HG03571 (cell line): Measurements from ENCODE around the gene COL5A1.

Experiments used
- ATAC-seq: cut with Tn5 transposase; IDR thresholded peaks from one replicate; pipeline ENCODE4 v1.9.1; 2021; ENCODE audit not compliant: unreplicated experiment

COL5A1 gene

GRCh38 chr9:134782921-134783698, 141.5 kb downstream of the COL5A1 start:
- ATAC-seq, result no peak

- ATAC-seq, result no peak
Observed at GRCh38 chr9:134783699-134784039, 142.1 kb downstream of the COL5A1 start.

GRCh38 chr9:134784577-134785305, 143.1 kb downstream of the COL5A1 start:
- ATAC-seq, result no peak

GRCh38 chr9:134785325-134786108, 143.9 kb downstream of the COL5A1 start:
- ATAC-seq, result no peak

GRCh38 chr9:134787601-134788531, 146.3 kb downstream of the COL5A1 start:
- no peak for ATAC-seq

- no peak for ATAC-seq
Observed at GRCh38 chr9:134789168-134789567, 147.6 kb downstream of the COL5A1 start.

DNA sequence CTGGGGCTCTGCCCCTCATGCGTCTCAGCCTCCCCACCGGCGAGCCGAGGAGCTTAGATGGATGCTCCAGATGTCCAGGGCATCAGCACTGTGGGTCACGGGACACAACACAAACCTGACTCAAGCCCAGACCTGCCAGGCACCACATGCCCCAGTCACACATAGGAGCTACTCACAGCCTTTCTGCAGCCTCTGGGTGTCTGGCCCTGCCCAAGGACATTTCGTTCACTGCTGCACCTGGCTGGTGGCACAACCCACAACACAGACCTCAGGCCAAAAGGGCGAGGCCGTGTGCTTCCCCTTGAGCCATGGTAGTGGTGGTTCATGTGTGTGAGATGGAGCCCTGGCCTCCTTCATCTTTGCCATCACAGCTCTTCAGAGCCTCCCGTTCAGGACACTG, 149.4 kb downstream of the COL5A1 start:
- ATAC-seq, result no peak

DNA sequence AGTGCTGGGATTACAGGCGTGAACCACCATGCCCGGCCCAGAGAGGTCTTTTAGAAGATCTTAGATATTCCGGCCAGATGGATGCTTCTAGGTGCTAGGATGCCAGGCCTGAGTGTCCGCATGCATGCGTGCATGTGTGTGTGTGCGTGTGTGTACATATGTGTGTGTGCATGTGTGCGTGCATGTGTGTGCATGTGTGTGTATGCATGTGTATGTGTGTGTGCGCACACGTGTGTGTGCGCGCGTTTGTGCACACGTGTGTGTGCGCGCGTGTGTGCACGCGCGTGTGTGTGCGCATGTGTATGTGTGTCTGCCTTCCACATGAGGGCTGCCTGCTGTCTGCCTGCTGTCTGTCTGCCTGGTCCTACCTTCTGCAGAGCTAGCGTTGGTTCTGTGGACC, 151.0 kb downstream of the COL5A1 start:
- no peak for ATAC-seq

DNA sequence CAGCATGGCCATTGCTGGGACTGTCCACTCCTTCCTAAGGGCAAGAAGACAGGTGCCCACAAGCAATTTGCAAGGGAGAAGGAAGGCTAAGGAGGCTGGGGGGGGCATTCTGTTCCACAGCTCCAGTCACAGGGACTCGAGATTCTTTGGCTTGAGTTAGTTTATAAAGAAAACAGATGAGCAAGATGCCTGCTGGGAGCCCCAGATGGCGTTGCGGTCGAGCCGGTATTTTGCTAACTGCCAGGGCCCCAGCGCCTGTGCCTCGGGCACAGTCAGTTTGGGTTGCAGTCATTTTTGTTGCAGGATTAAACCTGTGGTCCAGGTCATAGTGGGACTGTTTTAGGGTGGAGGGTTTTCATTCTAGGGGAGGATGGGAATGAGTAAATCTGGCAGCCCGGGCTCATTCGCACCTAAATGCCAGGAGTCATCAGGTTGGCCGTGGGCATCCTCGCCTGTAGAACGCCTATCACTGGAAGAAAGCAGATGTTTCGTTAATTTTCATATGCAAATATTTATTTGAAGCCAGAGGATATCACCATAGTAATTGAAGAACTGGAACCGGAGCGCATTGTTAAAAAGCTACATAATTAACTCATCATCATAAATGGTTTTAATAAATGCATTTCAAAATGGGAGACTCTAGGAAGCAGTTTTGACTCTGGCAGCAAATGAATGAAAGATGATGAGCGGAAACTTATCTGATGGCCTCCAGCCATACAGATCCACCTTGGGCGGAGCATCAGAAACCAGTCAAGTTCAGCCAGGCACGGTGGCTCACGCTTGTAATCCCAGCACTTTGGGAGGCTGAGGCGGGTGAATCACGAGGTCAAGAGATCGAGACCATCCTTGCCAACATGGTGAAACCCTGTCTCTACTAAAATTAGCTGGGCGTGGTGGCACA, 151.9 kb downstream of the COL5A1 start:
- ATAC-seq, result no peak

DNA sequence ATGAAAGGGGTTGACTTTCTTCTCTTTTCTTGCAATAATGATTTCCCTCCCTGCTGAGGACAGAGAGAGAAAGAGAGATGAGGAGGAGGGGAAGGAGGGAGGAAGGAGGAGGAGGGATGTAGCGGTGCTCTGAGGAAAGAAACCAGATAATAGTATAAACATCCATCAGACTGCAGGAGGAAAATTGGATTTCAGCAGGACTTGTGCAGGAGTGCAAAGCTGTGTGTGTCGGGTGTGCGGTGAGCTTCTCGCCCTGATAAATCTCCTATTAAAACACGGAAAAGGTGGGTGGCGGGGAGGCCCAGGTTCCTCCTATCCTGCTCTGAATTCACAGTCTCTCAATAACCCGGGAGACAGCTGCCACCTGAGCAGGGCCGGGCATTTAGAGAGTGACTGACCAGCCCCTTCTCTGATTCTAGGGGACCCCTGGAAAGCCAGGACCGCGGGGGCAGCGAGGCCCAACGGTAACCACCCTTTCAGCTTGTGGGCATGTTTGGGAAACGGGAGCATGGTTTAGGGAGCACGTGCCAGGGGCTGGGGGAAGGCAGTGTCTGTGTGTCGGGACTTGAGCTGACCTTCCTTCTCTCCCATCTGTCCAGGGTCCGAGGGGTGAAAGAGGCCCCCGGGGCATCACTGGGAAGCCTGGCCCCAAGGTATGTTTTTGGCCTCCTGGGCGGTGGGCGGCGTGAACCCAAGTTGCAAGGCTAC, 153.2 kb downstream of the COL5A1 start:
- no peak for ATAC-seq

DNA sequence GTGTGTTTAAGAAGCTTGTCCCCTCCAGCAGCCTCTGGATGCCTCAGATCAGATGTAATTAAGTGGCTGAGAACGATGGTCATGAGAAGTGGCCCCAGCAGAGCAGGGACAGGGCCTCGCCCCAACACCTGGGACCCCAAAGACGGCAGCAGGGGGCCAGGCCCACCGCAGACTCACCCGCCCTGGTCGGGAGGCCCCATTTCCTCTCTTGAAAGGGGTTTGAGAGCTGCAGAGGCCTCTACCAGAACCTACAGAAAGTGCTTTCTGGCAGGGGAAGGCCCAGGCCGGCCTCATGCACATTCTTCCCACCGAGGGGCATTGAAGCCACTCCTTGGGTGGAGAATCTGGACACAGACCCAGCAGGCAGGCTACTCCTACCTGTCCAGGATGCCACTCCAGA, 153.8 kb downstream of the COL5A1 start:
- ATAC-seq, result no peak

GRCh38 chr9:134796882-134797281, 155.3 kb downstream of the COL5A1 start:
- ATAC-seq, result no peak

GRCh38 chr9:134800791-134801339, 159.3 kb downstream of the COL5A1 start:
- no peak for ATAC-seq

DNA sequence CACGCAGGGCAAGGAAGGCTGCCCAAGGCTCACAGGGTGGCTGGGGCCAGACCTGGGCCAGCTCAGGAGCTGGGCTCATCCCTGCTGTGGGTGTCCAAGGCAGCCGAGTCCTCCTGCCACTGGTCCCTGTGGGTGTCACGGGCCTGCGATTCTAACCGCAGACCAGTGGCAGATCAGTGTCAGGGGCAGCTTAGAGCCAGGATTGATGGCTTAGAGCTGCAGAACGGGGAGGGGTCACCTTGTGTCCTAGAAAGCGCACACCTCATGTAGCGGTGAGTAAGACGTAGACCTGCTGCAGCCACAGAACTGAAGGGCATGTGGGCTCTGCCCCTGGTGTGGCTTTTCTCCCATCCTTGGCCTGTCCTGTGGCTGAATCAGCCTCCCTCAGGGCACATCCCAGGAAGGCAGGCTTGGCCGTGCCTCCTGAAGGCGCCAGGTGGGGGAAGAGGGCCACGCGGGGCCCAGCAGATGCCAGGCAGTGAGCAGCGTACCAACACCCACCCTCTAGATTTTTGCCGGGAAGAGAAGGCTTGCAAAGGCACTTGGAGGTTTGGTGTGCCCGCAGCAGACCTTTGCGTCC, 160.7 kb downstream of the COL5A1 start:
- ATAC-seq, result no peak

DNA sequence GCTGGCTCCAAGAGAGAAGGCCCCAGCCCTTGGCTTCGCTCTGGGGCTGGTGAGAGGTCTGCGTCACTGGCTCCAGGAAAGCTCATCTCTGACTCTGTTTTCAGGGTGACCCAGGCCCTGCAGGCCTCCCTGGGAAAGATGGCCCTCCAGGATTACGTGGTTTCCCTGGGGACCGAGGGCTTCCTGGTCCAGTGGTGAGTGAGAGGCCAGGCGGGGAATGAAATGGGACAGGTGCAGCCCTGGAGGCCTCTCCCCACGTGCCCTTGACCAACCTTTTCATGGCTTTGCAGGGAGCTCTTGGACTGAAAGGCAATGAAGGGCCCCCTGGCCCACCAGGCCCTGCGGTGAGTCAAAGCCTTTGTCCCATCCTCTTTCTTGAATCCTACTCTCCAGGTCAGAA, 163.3 kb downstream of the COL5A1 start:
- no peak for ATAC-seq

DNA sequence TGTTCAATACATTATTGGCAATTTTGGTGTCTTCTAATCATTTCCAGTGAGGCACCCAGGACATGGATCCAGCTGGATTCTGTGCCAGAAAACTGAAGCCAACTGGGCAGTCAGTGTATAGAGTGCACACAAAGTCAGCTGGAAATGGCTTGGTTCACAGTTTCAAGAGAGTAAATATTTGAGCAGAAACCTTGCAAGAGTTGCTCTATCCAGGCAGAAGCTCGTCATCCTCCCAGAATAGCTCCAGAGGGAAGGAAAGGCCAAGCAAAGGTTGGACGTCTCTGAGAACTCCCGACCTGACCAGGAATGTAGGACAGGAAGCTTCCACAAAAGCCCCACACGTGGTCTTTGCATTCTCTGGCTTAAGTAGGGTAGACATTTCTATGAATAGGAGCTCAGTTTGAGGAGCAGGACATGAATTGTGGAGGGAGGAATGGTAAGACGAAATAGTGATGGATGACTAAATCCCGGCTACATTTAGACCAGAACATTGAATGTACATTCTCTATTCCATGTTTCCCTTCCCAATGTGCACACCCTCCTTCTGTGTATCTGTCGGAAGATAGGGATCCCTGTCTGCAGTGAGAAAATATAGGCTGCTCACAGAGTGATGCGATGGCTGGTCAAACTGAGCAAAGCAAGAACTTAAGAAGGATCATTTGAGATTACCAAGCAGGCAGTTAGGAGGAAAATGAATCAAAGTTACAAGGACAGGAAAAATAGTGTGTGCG, 166.3 kb downstream of the COL5A1 start:
- no peak for ATAC-seq

- no peak for ATAC-seq
Observed at GRCh38 chr9:134808447-134808792, 166.8 kb downstream of the COL5A1 start.

DNA sequence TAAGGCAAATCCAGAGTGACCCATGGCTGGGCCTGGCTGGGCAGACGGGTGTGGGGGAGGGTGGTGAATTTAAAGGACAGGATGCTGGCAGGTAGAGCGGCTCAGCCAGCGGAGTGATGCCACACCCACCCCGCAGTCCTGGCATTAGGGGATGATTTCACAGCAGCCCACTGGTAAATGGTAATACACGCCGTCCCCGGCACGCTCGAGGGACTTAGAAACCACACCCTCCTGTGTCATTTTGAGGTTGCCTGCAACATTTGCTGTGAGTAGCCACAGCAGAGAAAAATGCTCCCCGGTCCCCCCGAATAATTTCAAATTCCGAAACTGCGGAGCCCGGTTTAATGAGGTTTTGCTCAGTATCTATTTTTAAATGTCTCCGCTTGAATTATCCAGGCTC, 167.7 kb downstream of the COL5A1 start:
- no peak for ATAC-seq
